Measurements from ENCODE around the gene BDNF. TPM values are rescaled to one million over a fixed set of nuclear protein-coding genes. Genes with fewer than 3 reads are reported as not detected.

BDNF gene
- total RNA-seq, 1 experiment from 2014 or later: 8.5 TPM

- H3K4me3 ChIP-seq (ENCODE audit: low read depth, low read length): no peak overlapping the region
- Mint-ChIP-seq H3K27ac (ENCODE audit: unreplicated experiment) (no peak overlapping the region), H3K27me3 (ENCODE audit: insufficient read depth, unreplicated experiment) (no peaks in the 10 kb centered on the region), H3K4me1 (ENCODE audit: low read depth, unreplicated experiment) (no peaks in the 10 kb centered on the region), H3K36me3 (ENCODE audit: insufficient read depth, unreplicated experiment) (peaks cover 12% of the 10 kb centered on the region), H3K4me3 (ENCODE audit: unreplicated experiment) (no peak overlapping the region), H3K9me3 (ENCODE audit: unreplicated experiment) (no peaks in the 10 kb centered on the region)
- no peaks in the 10 kb centered on the region; the same call in 1 of the 2 replicates for H3K27me3 ChIP-seq (replicated peaks; ENCODE audit: control insufficient read depth, insufficient read depth, low read length)
- H3K4me1 ChIP-seq: no peaks in the 10 kb centered on the region
- no peak for TF ChIP-seq CTCF (IDR thresholded peaks at IDR 0.05; ENCODE audit: insufficient read depth in 1 of 2, low read depth in 1 of 2, low read length in 1 of 2, severe bottlenecking in 1 of 2, unreplicated experiment in 1 of 2)
- CTCF ChIA-PET: no interaction called here
- no peaks in the 10 kb centered on the region for H3K9me3 ChIP-seq
- DNase-seq: no peak
- POLR2A ChIA-PET: no interaction called here
- H3K36me3 ChIP-seq (ENCODE audit: control insufficient read depth, insufficient read depth, low read length): no peaks in the 10 kb centered on the region
- no TSS peak for BruUV-seq (replicated peaks)
- intact Hi-C loops (cut with micrococcal nuclease; ENCODE audit: unreplicated experiment): no loop called here
Observed at GRCh38 chr11:27651711-27652110, 48.5 kb downstream of the BDNF start.

GRCh38 chr11:27650988-27651387 lies 49.3 kb downstream of the BDNF start:
- no peaks in the 10 kb centered on the region for H3K4me1 Mint-ChIP-seq (ENCODE audit: low read depth, unreplicated experiment)
- BruUV-seq (replicated peaks): no TSS peak
- H3K9me3 ChIP-seq: no peaks in the 10 kb centered on the region
- no peak overlapping the region for H3K4me3 Mint-ChIP-seq (ENCODE audit: unreplicated experiment)
- H3K36me3 Mint-ChIP-seq (ENCODE audit: insufficient read depth, unreplicated experiment): peaks cover 5% of the 10 kb centered on the region
- ChIA-PET POLR2A (no interaction called here), CTCF (no interaction called here)
- TF ChIP-seq CTCF (IDR thresholded peaks at IDR 0.05; ENCODE audit: insufficient read depth in 1 of 2, low read depth in 1 of 2, low read length in 1 of 2, severe bottlenecking in 1 of 2, unreplicated experiment in 1 of 2): no peak
- H3K27ac Mint-ChIP-seq (ENCODE audit: unreplicated experiment): no peak overlapping the region
- intact Hi-C loops (cut with micrococcal nuclease; ENCODE audit: unreplicated experiment): no loop called here
- DNase-seq: no peak
- no peaks in the 10 kb centered on the region for H3K27me3 Mint-ChIP-seq (ENCODE audit: insufficient read depth, unreplicated experiment)
- no peaks in the 10 kb centered on the region for H3K4me1 ChIP-seq
- H3K9me3 Mint-ChIP-seq (ENCODE audit: unreplicated experiment): no peaks in the 10 kb centered on the region
- H3K4me3 ChIP-seq (ENCODE audit: low read depth, low read length): no peak overlapping the region
- H3K36me3 ChIP-seq (ENCODE audit: control insufficient read depth, insufficient read depth, low read length): no peaks in the 10 kb centered on the region
- no peaks in the 10 kb centered on the region; the same call in 1 of the 2 replicates for H3K27me3 ChIP-seq (replicated peaks; ENCODE audit: control insufficient read depth, insufficient read depth, low read length)

- Histone ChIP-seq H3K4me1 (no peaks in the 10 kb centered on the region), H3K9me3 (no peaks in the 10 kb centered on the region), H3K4me3 (ENCODE audit: low read depth, low read length) (no peak overlapping the region), H3K36me3 (ENCODE audit: control insufficient read depth, insufficient read depth, low read length) (no peaks in the 10 kb centered on the region), H3K27me3 (replicated peaks; ENCODE audit: control insufficient read depth, insufficient read depth, low read length) (no peaks in the 10 kb centered on the region; the same call in 1 of the 2 replicates)
- CTCF ChIA-PET: interaction anchor here (0.6 kb wide), 1 partner anchor 119 kb away, joined by 3 read pairs; no protein-coding TSS in a partner anchor
- no peaks in the 10 kb centered on the region for H3K9me3 Mint-ChIP-seq (ENCODE audit: unreplicated experiment)
- H3K36me3 Mint-ChIP-seq (ENCODE audit: insufficient read depth, unreplicated experiment): no peaks in the 10 kb centered on the region
- no peak overlapping the region for H3K27ac Mint-ChIP-seq (ENCODE audit: unreplicated experiment)
- H3K4me3 Mint-ChIP-seq (ENCODE audit: unreplicated experiment): no peak overlapping the region
- BruUV-seq (replicated peaks): no TSS peak
- no peaks in the 10 kb centered on the region for H3K4me1 Mint-ChIP-seq (ENCODE audit: low read depth, unreplicated experiment)
- TF ChIP-seq CTCF (IDR thresholded peaks at IDR 0.05; ENCODE audit: insufficient read depth in 1 of 2, low read depth in 1 of 2, low read length in 1 of 2, severe bottlenecking in 1 of 2, unreplicated experiment in 1 of 2): no peak
- intact Hi-C loops (cut with micrococcal nuclease; ENCODE audit: unreplicated experiment): no loop called here
- POLR2A ChIA-PET: no interaction called here
- no peaks in the 10 kb centered on the region for H3K27me3 Mint-ChIP-seq (ENCODE audit: insufficient read depth, unreplicated experiment)
- no peak for DNase-seq
Observed at GRCh38 chr11:27649800-27650199, 50.5 kb downstream of the BDNF start.
